Measurements from ENCODE around the gene SEMA3G. TPM values are rescaled to one million over a fixed set of nuclear protein-coding genes. Genes with fewer than 3 reads are reported as not detected.

The SEMA3G gene
- total RNA-seq, 1 donor from 2014 or later = 27.6 TPM

GRCh38 chr3:52399131-52399530, 45.8 kb downstream of the SEMA3G start:
- H3K4me3 ChIP-seq = no peak overlapping the region
- H3K36me3 ChIP-seq = peaks cover 35% of the 10 kb centered on the region
- DNase-seq (peak; percentile 43), ATAC-seq (no peak)
- no peaks in the 10 kb centered on the region for H3K9me3 ChIP-seq
- no peak for TF ChIP-seq CTCF (IDR thresholded peaks at IDR 0.05)
- no peaks in the 10 kb centered on the region for H3K27me3 ChIP-seq
- intact Hi-C loops (cut with DNase I) = no loop called here
- H3K4me1 ChIP-seq = no peaks in the 10 kb centered on the region
- H3K27ac ChIP-seq = no peak overlapping the region

- Histone ChIP-seq H3K4me1 (no peaks in the 10 kb centered on the region), H3K4me3 (no peak overlapping the region), H3K36me3 (peaks cover 30% of the 10 kb centered on the region), H3K27me3 (no peaks in the 10 kb centered on the region), H3K27ac (no peak overlapping the region), H3K9me3 (no peaks in the 10 kb centered on the region)
- TF ChIP-seq CTCF (IDR thresholded peaks at IDR 0.05) = no peak
- ATAC-seq = no peak
- intact Hi-C loops (cut with DNase I) = no loop called here
- peak; percentile 38 for DNase-seq
These were observed 46.2 kb downstream of the SEMA3G start for GRCh38 chr3:52398670-52399081.

- no peak for ATAC-seq
- Histone ChIP-seq H3K27me3 (no peaks in the 10 kb centered on the region), H3K36me3 (peaks cover 22% of the 10 kb centered on the region), H3K27ac (no peak overlapping the region), H3K9me3 (no peaks in the 10 kb centered on the region), H3K4me3 (no peak overlapping the region), H3K4me1 (no peaks in the 10 kb centered on the region)
- no peak for TF ChIP-seq CTCF (IDR thresholded peaks at IDR 0.05)
- intact Hi-C loops (cut with DNase I) = no loop called here
- peak; percentile 53 for DNase-seq
These were observed 47.1 kb downstream of the SEMA3G start for GRCh38 chr3:52397676-52398399.

- no peak for TF ChIP-seq CTCF (IDR thresholded peaks at IDR 0.05)
- Histone ChIP-seq H3K4me3 (no peak overlapping the region), H3K27me3 (no peaks in the 10 kb centered on the region), H3K36me3 (peaks cover 19% of the 10 kb centered on the region), H3K4me1 (no peaks in the 10 kb centered on the region), H3K27ac (no peak overlapping the region), H3K9me3 (no peaks in the 10 kb centered on the region)
- intact Hi-C loops (cut with DNase I) = no loop called here
- ATAC-seq (no peak), DNase-seq (peak; percentile 46)
These were observed 47.9 kb downstream of the SEMA3G start for GRCh38 chr3:52396907-52397591.

GRCh38 chr3:52396011-52396906, 48.6 kb downstream of the SEMA3G start:
- peaks cover 15% of the 10 kb centered on the region for H3K36me3 ChIP-seq
- peak; percentile 53 for DNase-seq

More at GRCh38 chr3:52396011-52396906, 48.6 kb downstream of the SEMA3G start:
- ATAC-seq = no peak
- H3K4me1 ChIP-seq = no peaks in the 10 kb centered on the region
- no peak overlapping the region for H3K4me3 ChIP-seq
- intact Hi-C loops (cut with DNase I) = no loop called here
- no peaks in the 10 kb centered on the region for H3K9me3 ChIP-seq
- H3K27ac ChIP-seq = no peak overlapping the region
- TF ChIP-seq CTCF (IDR thresholded peaks at IDR 0.05) = no peak
- H3K27me3 ChIP-seq = no peaks in the 10 kb centered on the region

All from upper lobe of right lung (tissue), 1 donor.